Measurements from ENCODE around the gene DENND10.
"Not testable (repeated sequence)": the region's sequence is repeated elsewhere in the genome, so short reads cannot be mapped to it uniquely, and the experiment has no call there.

Gene DENND10

GRCh38 chr10:119136084-119136483 is 32.2 kb downstream of the DENND10 start:
- Histone ChIP-seq H3K4me2 (ENCODE audit: low read length) (no peak overlapping the region), H3K27ac (no peak overlapping the region), H3K79me2 (no peaks in the 10 kb centered on the region), H2AFZ (no peak overlapping the region), H3K9me3 (ENCODE audit: control insufficient read depth, low read length) (no peaks in the 10 kb centered on the region), H3K36me3 (ENCODE audit: control insufficient read depth, insufficient read depth, low read length) (no peaks in the 10 kb centered on the region), H3K4me1 (no peaks in the 10 kb centered on the region), H3K4me3 (ENCODE audit: low read depth, low read length) (no peak overlapping the region), H3K9ac (no peak overlapping the region), H3K27me3 (ENCODE audit: control insufficient read depth, insufficient read depth, low read length) (no peaks in the 10 kb centered on the region)
- TF ChIP-seq CTCF (IDR thresholded peaks at IDR 0.05): no peak

GRCh38 chr10:119137878-119138277 is 34.0 kb downstream of the DENND10 start:
- not testable (repeated sequence) for H3K9ac ChIP-seq; H2AFZ ChIP-seq; H3K79me2 ChIP-seq; H3K9me3 ChIP-seq (ENCODE audit: control insufficient read depth, low read length); H3K4me2 ChIP-seq (ENCODE audit: low read length); H3K27ac ChIP-seq; H3K27me3 ChIP-seq (ENCODE audit: control insufficient read depth, insufficient read depth, low read length); H3K4me1 ChIP-seq; H3K36me3 ChIP-seq (ENCODE audit: control insufficient read depth, insufficient read depth, low read length); H3K4me3 ChIP-seq (ENCODE audit: low read depth, low read length)

GRCh38 chr10:119138346-119139306 is 34.7 kb downstream of the DENND10 start:
- Histone ChIP-seq H3K9ac (no peak overlapping the region), H3K4me1 (no peaks in the 10 kb centered on the region), H3K36me3 (ENCODE audit: control insufficient read depth, insufficient read depth, low read length) (no peaks in the 10 kb centered on the region), H3K4me3 (ENCODE audit: low read depth, low read length) (no peak overlapping the region), H2AFZ (no peak overlapping the region), H3K27ac (no peak overlapping the region), H3K4me2 (ENCODE audit: low read length) (no peak overlapping the region), H3K27me3 (ENCODE audit: control insufficient read depth, insufficient read depth, low read length) (no peaks in the 10 kb centered on the region), H3K79me2 (no peaks in the 10 kb centered on the region), H3K9me3 (ENCODE audit: control insufficient read depth, low read length) (no peaks in the 10 kb centered on the region)
- no peak for TF ChIP-seq CTCF (IDR thresholded peaks at IDR 0.05)

- Histone ChIP-seq H2AFZ (no peak overlapping the region), H3K27me3 (ENCODE audit: control insufficient read depth, insufficient read depth, low read length) (no peaks in the 10 kb centered on the region), H3K9me3 (ENCODE audit: control insufficient read depth, low read length) (no peaks in the 10 kb centered on the region), H3K4me3 (ENCODE audit: low read depth, low read length) (no peak overlapping the region), H3K4me2 (ENCODE audit: low read length) (no peak overlapping the region), H3K9ac (no peak overlapping the region), H3K36me3 (ENCODE audit: control insufficient read depth, insufficient read depth, low read length) (no peaks in the 10 kb centered on the region), H3K4me1 (no peaks in the 10 kb centered on the region), H3K27ac (no peak overlapping the region), H3K79me2 (no peaks in the 10 kb centered on the region)
- TF ChIP-seq CTCF (IDR thresholded peaks at IDR 0.05): peak; percentile 57
Observed at GRCh38 chr10:119139464-119140067, 35.7 kb downstream of the DENND10 start.

- TF ChIP-seq CTCF (IDR thresholded peaks at IDR 0.05): no peak
- Histone ChIP-seq H3K79me2 (no peaks in the 10 kb centered on the region), H3K4me3 (ENCODE audit: low read depth, low read length) (no peak overlapping the region), H2AFZ (no peak overlapping the region), H3K27me3 (ENCODE audit: control insufficient read depth, insufficient read depth, low read length) (no peaks in the 10 kb centered on the region), H3K4me2 (ENCODE audit: low read length) (no peak overlapping the region), H3K9ac (no peak overlapping the region), H3K4me1 (no peaks in the 10 kb centered on the region), H3K27ac (no peak overlapping the region), H3K36me3 (ENCODE audit: control insufficient read depth, insufficient read depth, low read length) (no peaks in the 10 kb centered on the region), H3K9me3 (ENCODE audit: control insufficient read depth, low read length) (no peaks in the 10 kb centered on the region)
Observed at GRCh38 chr10:119140603-119141245, 36.8 kb downstream of the DENND10 start.
